GM12891 (cell line): ENCODE results near the gene LAGE3.

ENCODE experiments used
- POLR2A ChIP-seq: IDR thresholded peaks from 2 replicates; pipeline ENCODE4 v1.6.1; 2011; ENCODE audit warnings: low read depth, low read length, control low read depth
- POLR2AphosphoS5 ChIP-seq: IDR thresholded peaks from 2 replicates; pipeline ENCODE4 v1.6.1; 2011; ENCODE audit warnings: low read depth, low read length, control low read depth
- POU2F2 ChIP-seq: IDR thresholded peaks from 2 replicates; pipeline ENCODE4 v1.6.1; 2011; ENCODE audit warnings: low read depth, mild to moderate bottlenecking, control low read depth, low read length, moderate library complexity
- TAF1 ChIP-seq: IDR thresholded peaks from 2 replicates; pipeline ENCODE4 v1.6.1; 2011; ENCODE audit warnings: low read depth, low read length, control low read depth

- TF ChIP-seq POLR2A (no peak), POU2F2 (no peak), TAF1 (no peak), POLR2AphosphoS5 (no peak)
Observed at GRCh38 chrX:154467556-154467955, 11.5 kb downstream of the LAGE3 start.
